GM12874 (cell line): ENCODE results near the gene CCDC167.

Source experiments
- CTCF ChIP-seq: IDR thresholded peaks from 2 replicates; pipeline ENCODE4 v1.5.1; 2011; ENCODE audit warnings: low read depth, mild to moderate bottlenecking, control low read depth, low read length, moderate library complexity; ENCODE audit not compliant: insufficient read depth

Gene CCDC167

DNA sequence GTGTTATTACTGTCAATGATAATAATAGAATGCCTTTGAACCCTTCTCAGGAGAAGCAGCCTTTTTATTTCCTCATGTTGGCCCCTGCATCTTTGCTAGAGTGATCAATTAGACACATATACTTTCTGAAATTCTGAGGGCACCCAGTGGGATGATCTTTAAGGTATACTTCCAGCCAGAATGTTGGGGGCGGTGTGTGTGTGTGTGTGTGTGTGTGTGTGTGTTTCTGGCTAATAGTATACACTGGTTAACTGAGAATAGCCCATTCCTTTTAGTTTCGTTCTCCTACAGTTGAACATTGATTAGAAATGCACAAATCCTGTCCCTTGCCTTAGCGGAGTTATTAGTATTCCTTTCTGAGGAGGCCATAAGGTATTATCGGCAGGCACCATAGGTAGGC lies 41.7 kb upstream of the CCDC167 start:
- TF ChIP-seq CTCF = no peak

DNA sequence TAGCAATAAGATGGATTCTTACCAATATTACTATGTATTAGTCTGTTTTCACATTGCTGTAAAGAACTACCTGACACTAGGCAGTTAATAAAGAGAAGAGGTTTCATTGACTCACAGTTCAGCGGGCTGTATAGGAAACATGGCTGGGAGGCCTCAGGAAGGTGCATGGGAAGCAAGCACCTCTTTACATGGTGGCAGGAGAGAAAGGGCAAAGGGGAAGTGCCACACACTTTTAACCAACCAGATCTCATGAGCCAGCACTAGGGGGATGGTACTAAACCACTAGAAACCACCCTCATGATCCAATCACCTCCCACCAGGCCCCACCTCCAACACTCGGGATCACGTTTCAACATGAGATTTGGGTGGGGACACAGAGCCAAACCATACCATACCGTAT lies 40.7 kb upstream of the CCDC167 start:
- no peak for TF ChIP-seq CTCF

- TF ChIP-seq CTCF = no peak
Measured at GRCh38 chr6:37540029-37540352, 40.3 kb upstream of the CCDC167 start.

GRCh38 chr6:37539171-37540028 lies 39.7 kb upstream of the CCDC167 start:
- TF ChIP-seq CTCF = no peak

DNA sequence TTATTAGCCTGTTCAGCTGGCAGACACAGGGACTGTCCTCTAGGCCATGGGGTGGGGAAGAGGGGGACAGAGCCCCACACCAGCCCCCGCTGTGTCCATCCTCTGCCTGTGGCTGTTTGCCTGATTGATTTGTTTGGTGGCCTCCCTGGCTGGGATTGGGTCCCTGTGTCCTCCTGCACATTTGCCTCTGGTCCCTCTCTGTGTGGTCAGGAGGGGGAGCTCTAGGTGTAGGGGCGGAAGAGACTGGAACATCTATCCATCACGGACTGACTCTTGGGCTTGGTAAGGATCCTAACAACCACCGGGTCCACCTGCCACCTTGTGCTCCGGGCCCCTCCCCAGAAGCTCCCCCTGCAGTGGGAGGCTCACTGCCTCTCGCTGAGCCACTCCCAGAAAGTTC lies 38.4 kb upstream of the CCDC167 start:
- peak; percentile 48 for TF ChIP-seq CTCF

DNA sequence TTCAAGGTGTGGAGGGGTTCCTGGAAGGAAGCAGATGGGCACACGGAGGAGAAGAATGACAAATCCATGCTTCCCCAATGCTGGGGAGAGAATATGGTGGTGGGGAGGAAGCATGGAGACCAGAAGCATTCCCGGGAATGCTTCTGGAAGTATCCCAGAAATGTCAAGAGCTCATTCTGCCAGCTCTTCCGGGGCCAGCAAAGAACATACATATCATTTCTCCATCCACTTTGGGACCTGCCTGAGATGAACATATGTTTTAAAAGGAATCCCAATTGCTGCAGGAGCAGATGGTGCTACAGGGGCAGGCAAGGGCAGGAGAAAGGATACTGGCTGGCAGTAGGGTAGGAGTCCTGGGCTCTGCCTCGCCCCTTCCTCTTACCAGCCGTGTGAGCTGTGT lies 37.9 kb upstream of the CCDC167 start:
- TF ChIP-seq CTCF = no peak

DNA sequence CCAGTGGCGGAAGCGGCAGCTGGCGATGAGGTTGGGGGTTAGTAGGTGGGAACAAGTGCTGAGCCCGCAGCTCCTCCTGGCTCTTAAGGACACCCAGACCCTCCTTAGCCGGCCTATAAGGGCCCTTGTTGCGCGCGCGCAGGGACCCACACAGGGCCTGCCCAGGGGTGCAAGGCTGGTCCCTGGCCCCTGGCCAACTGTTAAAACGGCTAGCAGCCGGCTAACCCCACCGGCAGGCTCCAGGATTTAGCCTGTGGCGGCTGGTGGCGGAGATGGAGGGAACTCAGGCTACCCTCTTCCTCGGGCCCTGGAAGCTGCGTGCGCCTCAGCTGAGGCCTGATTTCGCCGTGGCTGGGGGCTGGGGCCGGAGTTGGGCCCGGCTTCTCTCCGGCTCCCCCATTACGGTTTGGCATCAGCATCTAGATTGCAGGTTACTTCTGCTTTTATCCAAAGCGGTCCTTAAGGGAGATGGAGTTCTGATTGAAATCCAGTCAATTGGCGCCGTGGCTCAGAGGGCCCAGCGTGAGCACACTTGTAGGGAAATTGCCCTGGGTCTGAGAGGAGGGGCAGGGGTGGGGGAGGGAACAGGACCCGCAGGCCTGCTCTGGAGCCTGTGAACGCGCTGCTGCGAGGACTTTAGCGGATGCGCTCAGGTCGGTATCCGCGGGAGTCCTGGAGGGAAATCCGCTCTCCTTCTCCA lies 36.9 kb upstream of the CCDC167 start:
- no peak for TF ChIP-seq CTCF
